HepG2 (cell line): ENCODE data around the gene STC2. TPM values are rescaled to one million over a fixed set of nuclear protein-coding genes. Genes with fewer than 3 reads are reported as not detected.

Source experiments
- ATRX ChIP-seq: sonication (generic); formaldehyde crosslinking; IDR thresholded peaks from 2 replicates; pipeline ENCODE4 v1.4.0; 2020; ENCODE audit warnings: missing genetic modification reagents, borderline replicate concordance
- CREM ChIP-seq, 2 experiments: sonication (generic) in 1 of 2; formaldehyde crosslinking in 1 of 2; IDR thresholded peaks; 2 replicates each; pipeline versions ENCODE4 v1.4.0 to v1.6.1; 2016 to 2020; ENCODE audit warnings: antibody characterized with exemption in 1 of 2, mild to moderate bottlenecking in 1 of 2, missing genetic modification reagents in 1 of 2
- ETV5 ChIP-seq: IDR thresholded peaks from 2 replicates; pipeline ENCODE4 v1.6.1; 2018; ENCODE audit warnings: missing biosample characterization, missing genetic modification reagents, inconsistent platforms, borderline replicate concordance
- GMEB2 ChIP-seq: IDR thresholded peaks from 2 replicates; pipeline ENCODE4 v1.6.1; 2016; ENCODE audit warnings: missing biosample characterization, missing genetic modification reagents, low read depth
- MBNL3 ChIP-seq: fragments of 250-450 bp; sonication (Bioruptor Pico); conservative IDR thresholded peaks from 2 replicates; pipeline ENCODE4 v1.8.0; 2022; ENCODE audit warnings: mild to moderate bottlenecking, inconsistent platforms
- MED1 ChIP-seq: sonication (generic); formaldehyde crosslinking; IDR thresholded peaks from 2 replicates; pipeline ENCODE4 v1.4.0; 2020; ENCODE audit warnings: missing genetic modification reagents
- NONO ChIP-seq, 2 experiments: fragments of 450-650 bp in 1 of 2; sonication (generic) in 1 of 2; formaldehyde crosslinking in 1 of 2; IDR thresholded peaks in 1 of 2; conservative IDR thresholded peaks in 1 of 2; 2 replicates each; pipeline versions ENCODE4 v1.6.1 to v1.8.0; 2017 to 2022; ENCODE audit warnings: mild to moderate bottlenecking in 1 of 2, missing genetic modification reagents in 1 of 2, moderate library complexity in 1 of 2
- YY1 ChIP-seq: IDR thresholded peaks from 2 replicates; pipeline ENCODE4 v1.6.1; 2011; ENCODE audit warnings: low read length, low read depth, moderate library complexity, mild to moderate bottlenecking; ENCODE audit not compliant: insufficient read depth, insufficient replicate concordance
- ZBTB40 ChIP-seq, 2 experiments: fragments of 450-650 bp in 1 of 2; sonication (generic) in 1 of 2; formaldehyde crosslinking in 1 of 2; IDR thresholded peaks; 2 replicates each; pipeline versions ENCODE4 v1.6.1 to v1.8.0; 2016 to 2022; ENCODE audit warnings: antibody characterized with exemption in 1 of 2, mild to moderate bottlenecking in 1 of 2, missing genetic modification reagents in 1 of 2
- ZKSCAN8 ChIP-seq: IDR thresholded peaks from 2 replicates; pipeline ENCODE4 v1.6.1; 2016; ENCODE audit warnings: borderline replicate concordance, missing genetic modification reagents, missing compliant biosample characterization
- ZNF30 ChIP-seq: sonication (generic); formaldehyde crosslinking; IDR thresholded peaks from 2 replicates; pipeline ENCODE4 v1.5.0; 2020; ENCODE audit warnings: mild to moderate bottlenecking, missing genetic modification reagents
- ZNF326 ChIP-seq: sonication (generic); formaldehyde crosslinking; IDR thresholded peaks from 2 replicates; pipeline ENCODE4 v1.4.0; 2020; ENCODE audit warnings: missing genetic modification reagents, borderline replicate concordance
- ZNF383 ChIP-seq: sonication (generic); formaldehyde crosslinking; IDR thresholded peaks from 2 replicates; pipeline ENCODE4 v1.4.0; 2020; ENCODE audit warnings: missing genetic modification reagents, mild to moderate bottlenecking, borderline replicate concordance
- ZNF629 ChIP-seq: sonication (generic); formaldehyde crosslinking; conservative IDR thresholded peaks from 2 replicates; pipeline ENCODE4 v1.5.0; 2020; ENCODE audit warnings: missing genetic modification reagents
- ZNF790 ChIP-seq: sonication (generic); formaldehyde crosslinking; IDR thresholded peaks from 2 replicates; pipeline ENCODE4 v1.8.0; 2022; ENCODE audit warnings: missing genetic modification reagents, mild to moderate bottlenecking, borderline replicate concordance
- polyA plus RNA-seq, 8 experiments: library from polyadenylated mRNA; depleted of rRNA in 3 of 8; stranded (reverse) in 7 of 8; unstranded in 1 of 8; fragments of >200 nt; fragmentation: Illumina TruSeq in 4 of 8; extraction: Trizol in 4 of 8; gene quantifications; 2 replicates each; pipeline versions ENCODE4 v1.2.1 to v1.2.3, GENCODE V29; 2011 to 2016; ENCODE audit warnings: low read depth in 4 of 8, missing spikeins in 1 of 8, mixed read lengths in 1 of 8; ENCODE audit not compliant: insufficient read depth in 1 of 8
- total RNA-seq, 5 experiments: library from RNA; depleted of rRNA; stranded (reverse); fragments of >200 nt; fragmentation: Illumina TruSeq; extraction: Trizol; gene quantifications; 2 replicates each; pipeline ENCODE4 v1.2.3, GENCODE V29; 2016; ENCODE audit warnings: low read depth in 1 of 5
- TF ChIP-seq, protein P1 (sequence below): sonication (generic); formaldehyde crosslinking; IDR thresholded peaks from 2 replicates; pipeline ENCODE4 v1.5.0; 2020; ENCODE audit warnings: mild to moderate bottlenecking, missing genetic modification reagents

The STC2 gene
- total and polyA plus RNA-seq, 2 of the 13 experiments (the other 11 are each of a cell fraction or from before 2014, with no cell fraction given), result 27.1 to 69.2 TPM

DNA sequence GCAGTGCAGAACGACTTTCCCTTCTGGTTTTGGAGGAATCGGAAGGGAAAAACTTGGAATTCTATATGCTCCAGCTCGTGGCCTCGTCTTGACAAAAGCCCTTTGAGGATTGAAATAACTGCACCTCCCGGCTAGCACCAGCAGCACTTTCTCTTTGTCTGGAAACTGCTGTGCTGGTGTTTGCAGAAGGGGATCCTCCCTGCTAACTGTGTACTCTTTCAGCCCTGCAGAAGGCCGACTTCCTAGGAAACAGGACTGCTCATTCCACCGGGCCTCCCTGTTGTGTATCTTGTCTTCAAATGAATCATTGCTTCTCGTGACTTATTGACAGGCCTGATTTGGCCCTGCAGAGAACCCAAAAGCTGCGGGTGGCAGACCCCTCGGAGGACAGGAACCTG lies 23.6 kb downstream of the STC2 start (continued):
- TF ChIP-seq ETV5, result peak; percentile 65; the same call in 1 of the 2 replicates
- no peak for TF ChIP-seq ZBTB40 (IDR thresholded peaks at IDR 0.05)
- no peak for TF ChIP-seq ZBTB40 (CRISPR knock-in tag; IDR thresholded peaks at IDR 0.05)
- TF ChIP-seq ZNF30, result no peak
- TF ChIP-seq CREM (IDR thresholded peaks at IDR 0.05), result 0 out of 2 replicates have a peak, but pooled peaks have one; percentile 31
- TF ChIP-seq CREM (CRISPR knock-in tag; IDR thresholded peaks at IDR 0.05), result no peak
- TF ChIP-seq GMEB2 (CRISPR knock-in tag), result no peak
- no peak for TF ChIP-seq MED1
- no peak for TF ChIP-seq ZNF790
- TF ChIP-seq ZNF383, result no peak
- TF ChIP-seq, protein P1, sequence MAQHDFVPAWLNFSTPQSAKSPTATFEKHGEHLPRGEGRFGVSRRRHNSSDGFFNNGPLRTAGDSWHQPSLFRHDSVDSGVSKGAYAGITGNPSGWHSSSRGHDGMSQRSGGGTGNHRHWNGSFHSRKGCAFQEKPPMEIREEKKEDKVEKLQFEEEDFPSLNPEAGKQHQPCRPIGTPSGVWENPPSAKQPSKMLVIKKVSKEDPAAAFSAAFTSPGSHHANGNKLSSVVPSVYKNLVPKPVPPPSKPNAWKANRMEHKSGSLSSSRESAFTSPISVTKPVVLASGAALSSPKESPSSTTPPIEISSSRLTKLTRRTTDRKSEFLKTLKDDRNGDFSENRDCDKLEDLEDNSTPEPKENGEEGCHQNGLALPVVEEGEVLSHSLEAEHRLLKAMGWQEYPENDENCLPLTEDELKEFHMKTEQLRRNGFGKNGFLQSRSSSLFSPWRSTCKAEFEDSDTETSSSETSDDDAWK (CRISPR knock-in tag), result no peak
- TF ChIP-seq YY1, result no peak
- no peak for TF ChIP-seq ZNF629 (CRISPR knock-in tag)
- TF ChIP-seq MBNL3 (CRISPR knock-in tag), result no peak
- no peak for TF ChIP-seq NONO (IDR thresholded peaks at IDR 0.05)
- no peak for TF ChIP-seq NONO (CRISPR knock-in tag; conservative IDR thresholded peaks at IDR 0.05)
- TF ChIP-seq ZNF326 (CRISPR knock-in tag), result no peak
- TF ChIP-seq ATRX (CRISPR knock-in tag), result no peak
- TF ChIP-seq ZKSCAN8 (CRISPR knock-in tag), result 0 out of 2 replicates have a peak, but pooled peaks have one; percentile 35
